Ishikawa (cell line): ENCODE measurements around the gene DMC1.

Experiments
- CEBPB ChIP-seq: IDR thresholded peaks from 2 replicates; pipeline ENCODE4 v1.6.1; 2012
- CREB1 ChIP-seq: IDR thresholded peaks from 2 replicates; pipeline ENCODE4 v1.6.1; 2012; ENCODE audit warnings: low read depth
- EGR1 ChIP-seq: IDR thresholded peaks from 2 replicates; pipeline ENCODE4 v1.6.1; 2012
- EP300 ChIP-seq: IDR thresholded peaks from 2 replicates; pipeline ENCODE4 v1.6.1; 2012; ENCODE audit warnings: borderline replicate concordance
- FOXM1 ChIP-seq: IDR thresholded peaks from 2 replicates; pipeline ENCODE4 v1.6.1; 2012; ENCODE audit warnings: low read depth, borderline replicate concordance
- NFIC ChIP-seq: IDR thresholded peaks from 2 replicates; pipeline ENCODE4 v1.6.1; 2012
- RAD21 ChIP-seq: IDR thresholded peaks from 2 replicates; pipeline ENCODE4 v1.6.1; 2012; ENCODE audit warnings: low read depth
- TAF1 ChIP-seq: IDR thresholded peaks from 2 replicates; pipeline ENCODE4 v1.6.1; 2012; ENCODE audit warnings: low read depth, mild to moderate bottlenecking
- TCF12 ChIP-seq: IDR thresholded peaks from 2 replicates; pipeline ENCODE4 v1.6.1; 2012; ENCODE audit warnings: low read depth
- TEAD4 ChIP-seq: IDR thresholded peaks from 2 replicates; pipeline ENCODE4 v1.6.1; 2012
- YY1 ChIP-seq: IDR thresholded peaks from 2 replicates; pipeline ENCODE4 v1.6.1; 2012; ENCODE audit warnings: low read depth
- ZBTB7A ChIP-seq: IDR thresholded peaks from 2 replicates; pipeline ENCODE4 v1.6.1; 2012; ENCODE audit warnings: low read depth
- TF ChIP-seq, protein P1 (sequence below): IDR thresholded peaks from 2 replicates; pipeline ENCODE4 v1.6.1; 2012; ENCODE audit warnings: low read depth, mild to moderate bottlenecking
- TF ChIP-seq, protein P2 (sequence below): IDR thresholded peaks from 2 replicates; pipeline ENCODE4 v1.6.1; 2012
- TF ChIP-seq, protein P3 (sequence below): IDR thresholded peaks from 2 replicates; pipeline ENCODE4 v1.6.1; 2012

Gene DMC1

DNA sequence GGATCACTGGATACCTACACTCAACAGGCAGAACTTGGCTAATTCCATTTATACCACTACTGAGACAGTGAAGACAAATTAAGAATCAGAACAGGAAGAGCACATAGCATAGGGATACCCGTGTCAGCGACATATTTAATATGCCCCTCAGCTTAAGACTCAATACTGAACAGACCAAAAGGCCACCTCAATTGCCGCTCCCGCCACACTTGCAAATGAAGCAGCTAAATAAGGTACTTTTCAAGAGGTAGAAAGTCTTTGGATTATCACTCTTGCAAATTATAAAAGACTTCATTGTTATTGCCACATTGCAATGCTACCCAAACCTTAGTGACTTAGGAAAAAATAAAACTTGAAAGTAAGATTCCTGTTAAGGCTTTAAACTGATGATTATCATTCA is 67.0 kb downstream of the DMC1 start:
- TF ChIP-seq NFIC (no peak), FOXM1 (no peak), EP300 (no peak)

DNA sequence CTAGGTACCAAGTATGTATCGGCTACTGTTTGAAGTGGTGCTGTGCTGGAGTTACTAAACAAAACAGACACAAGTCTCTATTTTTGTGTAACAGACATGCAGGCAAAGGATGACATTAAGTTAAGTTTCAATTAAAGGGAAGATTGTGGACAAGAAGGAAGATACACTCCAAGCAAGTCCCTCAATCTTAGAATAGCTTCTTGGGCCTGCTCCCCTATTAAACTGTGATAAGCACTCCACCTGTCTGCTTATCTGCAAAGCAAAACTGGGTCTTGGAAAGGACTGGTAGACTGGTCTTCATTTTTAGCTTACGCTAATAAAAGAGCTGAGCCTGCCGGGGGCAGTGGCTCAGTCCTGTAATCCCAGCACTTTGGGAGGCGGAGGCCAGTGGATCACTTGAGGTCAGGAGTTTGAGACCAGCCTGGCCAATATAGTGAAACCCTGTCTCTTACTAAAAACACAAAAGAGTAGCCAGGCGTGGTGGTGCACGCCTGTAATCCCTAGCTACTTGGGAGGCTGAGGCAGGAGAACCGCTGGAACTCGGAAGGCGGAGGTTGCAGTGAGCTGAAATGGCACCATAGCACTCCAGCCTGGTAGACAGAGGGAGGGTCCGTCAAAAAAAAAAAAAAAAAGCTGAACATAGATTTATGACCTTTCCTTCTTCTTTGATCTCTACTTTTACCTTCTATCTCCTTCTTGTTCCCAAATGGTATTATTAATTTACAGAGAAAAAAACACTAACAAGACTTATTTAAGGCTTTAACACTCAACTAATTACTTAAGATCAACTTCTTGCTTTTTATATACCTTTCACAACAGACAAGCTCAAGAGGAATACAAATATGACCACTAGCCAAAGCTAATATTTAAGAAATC is 67.9 kb downstream of the DMC1 start:
- no peak for TF ChIP-seq NFIC
- TF ChIP-seq, protein P1, sequence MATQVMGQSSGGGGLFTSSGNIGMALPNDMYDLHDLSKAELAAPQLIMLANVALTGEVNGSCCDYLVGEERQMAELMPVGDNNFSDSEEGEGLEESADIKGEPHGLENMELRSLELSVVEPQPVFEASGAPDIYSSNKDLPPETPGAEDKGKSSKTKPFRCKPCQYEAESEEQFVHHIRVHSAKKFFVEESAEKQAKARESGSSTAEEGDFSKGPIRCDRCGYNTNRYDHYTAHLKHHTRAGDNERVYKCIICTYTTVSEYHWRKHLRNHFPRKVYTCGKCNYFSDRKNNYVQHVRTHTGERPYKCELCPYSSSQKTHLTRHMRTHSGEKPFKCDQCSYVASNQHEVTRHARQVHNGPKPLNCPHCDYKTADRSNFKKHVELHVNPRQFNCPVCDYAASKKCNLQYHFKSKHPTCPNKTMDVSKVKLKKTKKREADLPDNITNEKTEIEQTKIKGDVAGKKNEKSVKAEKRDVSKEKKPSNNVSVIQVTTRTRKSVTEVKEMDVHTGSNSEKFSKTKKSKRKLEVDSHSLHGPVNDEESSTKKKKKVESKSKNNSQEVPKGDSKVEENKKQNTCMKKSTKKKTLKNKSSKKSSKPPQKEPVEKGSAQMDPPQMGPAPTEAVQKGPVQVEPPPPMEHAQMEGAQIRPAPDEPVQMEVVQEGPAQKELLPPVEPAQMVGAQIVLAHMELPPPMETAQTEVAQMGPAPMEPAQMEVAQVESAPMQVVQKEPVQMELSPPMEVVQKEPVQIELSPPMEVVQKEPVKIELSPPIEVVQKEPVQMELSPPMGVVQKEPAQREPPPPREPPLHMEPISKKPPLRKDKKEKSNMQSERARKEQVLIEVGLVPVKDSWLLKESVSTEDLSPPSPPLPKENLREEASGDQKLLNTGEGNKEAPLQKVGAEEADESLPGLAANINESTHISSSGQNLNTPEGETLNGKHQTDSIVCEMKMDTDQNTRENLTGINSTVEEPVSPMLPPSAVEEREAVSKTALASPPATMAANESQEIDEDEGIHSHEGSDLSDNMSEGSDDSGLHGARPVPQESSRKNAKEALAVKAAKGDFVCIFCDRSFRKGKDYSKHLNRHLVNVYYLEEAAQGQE = no peak
- TF ChIP-seq YY1 = no peak

DNA sequence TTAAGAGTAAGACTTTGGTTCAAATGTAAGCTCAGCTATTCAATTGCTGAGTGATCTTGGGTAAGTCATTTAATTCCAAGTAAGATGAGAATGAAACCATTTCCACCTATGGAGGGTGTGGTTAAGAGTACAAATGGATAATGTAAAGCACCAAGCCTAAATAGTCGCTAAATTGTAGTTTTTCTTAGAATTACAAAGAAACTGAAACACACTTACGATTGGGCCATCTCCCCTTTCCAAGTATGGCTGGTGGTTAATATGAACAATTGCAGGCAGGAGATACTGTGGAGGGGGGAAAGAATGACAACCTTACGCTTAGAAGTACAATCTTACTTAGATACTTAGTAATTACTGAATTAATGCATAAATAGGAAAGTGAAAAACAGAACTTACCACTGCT is 72.1 kb downstream of the DMC1 start:
- TF ChIP-seq CEBPB = no peak
- no peak for TF ChIP-seq NFIC
- TF ChIP-seq FOXM1 = no peak
- TF ChIP-seq, protein P2, sequence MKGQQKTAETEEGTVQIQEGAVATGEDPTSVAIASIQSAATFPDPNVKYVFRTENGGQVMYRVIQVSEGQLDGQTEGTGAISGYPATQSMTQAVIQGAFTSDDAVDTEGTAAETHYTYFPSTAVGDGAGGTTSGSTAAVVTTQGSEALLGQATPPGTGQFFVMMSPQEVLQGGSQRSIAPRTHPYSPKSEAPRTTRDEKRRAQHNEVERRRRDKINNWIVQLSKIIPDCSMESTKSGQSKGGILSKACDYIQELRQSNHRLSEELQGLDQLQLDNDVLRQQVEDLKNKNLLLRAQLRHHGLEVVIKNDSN = no peak
- TF ChIP-seq, protein P3, sequence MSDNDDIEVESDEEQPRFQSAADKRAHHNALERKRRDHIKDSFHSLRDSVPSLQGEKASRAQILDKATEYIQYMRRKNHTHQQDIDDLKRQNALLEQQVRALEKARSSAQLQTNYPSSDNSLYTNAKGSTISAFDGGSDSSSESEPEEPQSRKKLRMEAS = no peak
- no peak for TF ChIP-seq EP300
- no peak for TF ChIP-seq TCF12
- no peak for TF ChIP-seq ZBTB7A
- TF ChIP-seq CREB1 = no peak
- TF ChIP-seq TAF1 = no peak
- TF ChIP-seq EGR1 = no peak
- TF ChIP-seq, protein P1 = no peak

DNA sequence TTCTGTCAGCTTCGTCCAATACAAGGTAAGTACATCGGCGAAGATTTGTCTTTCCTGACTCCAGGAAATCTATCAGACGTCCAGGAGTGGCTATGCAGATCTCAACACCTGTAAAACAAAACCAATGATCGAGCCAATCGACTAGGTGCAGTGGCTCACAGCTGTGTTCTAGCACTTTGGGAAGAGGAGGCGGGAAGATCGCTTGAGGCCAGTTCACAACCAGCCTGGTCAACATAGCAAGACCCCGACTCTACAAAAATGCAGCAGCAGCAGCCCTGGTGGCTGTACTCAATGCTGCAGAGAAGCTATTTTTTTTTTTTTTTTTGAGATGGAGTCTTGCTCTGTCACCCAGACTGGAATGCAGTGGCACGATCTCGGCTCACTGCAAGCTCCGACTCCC is 75.0 kb downstream of the DMC1 start:
- no peak for TF ChIP-seq YY1
- no peak for TF ChIP-seq TCF12
- TF ChIP-seq TEAD4 = no peak
- TF ChIP-seq ZBTB7A = no peak
- TF ChIP-seq NFIC = no peak
- TF ChIP-seq FOXM1 = no peak
- TF ChIP-seq, protein P1 = no peak
- TF ChIP-seq EP300 = no peak
- no peak for TF ChIP-seq CREB1
- no peak for TF ChIP-seq TAF1
- TF ChIP-seq, protein P3 = no peak
- TF ChIP-seq, protein P2 = no peak
- TF ChIP-seq CEBPB = no peak
- no peak for TF ChIP-seq EGR1
- TF ChIP-seq RAD21 = no peak

DNA sequence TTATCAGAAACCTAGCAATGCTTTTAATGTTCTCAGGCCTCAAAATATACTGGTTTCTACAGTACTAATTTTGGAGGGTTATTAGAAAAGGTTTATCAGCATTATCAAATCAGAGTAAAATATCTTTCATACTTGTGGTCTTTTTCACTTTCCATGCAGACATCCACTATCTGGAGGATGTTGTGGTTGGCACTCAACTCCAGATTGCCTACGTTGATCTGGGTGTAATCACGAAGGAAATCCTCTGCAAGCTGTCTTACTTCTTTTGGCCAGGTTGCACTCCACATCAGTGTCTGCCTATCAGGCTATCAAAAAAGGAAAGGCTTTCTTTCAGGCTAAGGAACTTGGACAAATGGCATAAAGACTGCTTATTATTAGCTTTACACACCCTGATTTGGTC is 75.5 kb downstream of the DMC1 start:
- TF ChIP-seq CREB1 (no peak), EGR1 (no peak), TEAD4 (no peak), RAD21 (no peak), ZBTB7A (no peak), NFIC (no peak), YY1 (no peak), TCF12 (no peak), EP300 (no peak), FOXM1 (no peak), TAF1 (no peak)
- TF ChIP-seq, protein P2 = no peak
- TF ChIP-seq, protein P1 = no peak
- TF ChIP-seq, protein P3 = no peak
